Measurements from ENCODE around the gene SMS.
A peak's percentile ranks its signal among the peaks of the same experiment; 100 is the strongest.

SMS gene

GRCh38 chrX:22021751-22022324 is 81.3 kb downstream of the SMS start:
- Mint-ChIP-seq H3K4me1 (peaks cover 4% of the 10 kb centered on the region in 2 donors), H3K27me3 (no peaks in the 10 kb centered on the region), H3K27ac (no peak overlapping the region), H3K36me3 (peaks cover 0 to 2% of the 10 kb centered on the region in 2 donors), H3K4me3 (no peak overlapping the region), H3K9me3 (no peaks in the 10 kb centered on the region)
- ATAC-seq (replicated peaks) (no peak), DNase-seq (no peak)

- H3K4me1 Mint-ChIP-seq = peaks cover 6 to 21% of the 10 kb centered on the region in 2 donors
- H3K4me3 Mint-ChIP-seq = no peak overlapping the region
- peaks cover 0 to 2% of the 10 kb centered on the region in 2 donors for H3K36me3 Mint-ChIP-seq
- H3K9me3 Mint-ChIP-seq = no peaks in the 10 kb centered on the region
- no peaks in the 10 kb centered on the region for H3K27me3 Mint-ChIP-seq
- DNase-seq = no peak
- ATAC-seq (replicated peaks) = no peak
- no peak overlapping the region for H3K27ac Mint-ChIP-seq
Observed at GRCh38 chrX:22024577-22024976, 84.1 kb downstream of the SMS start.

GRCh38 chrX:22025751-22026150 is 85.2 kb downstream of the SMS start:
- Mint-ChIP-seq H3K9me3 (no peaks in the 10 kb centered on the region), H3K4me3 (no peak overlapping the region), H3K4me1 (peaks cover 8 to 24% of the 10 kb centered on the region in 2 donors), H3K27me3 (no peaks in the 10 kb centered on the region), H3K36me3 (peaks cover 0 to 2% of the 10 kb centered on the region in 2 donors), H3K27ac (no peak overlapping the region)
- no peak for DNase-seq
- ATAC-seq (replicated peaks) = no peak

GRCh38 chrX:22026731-22027130 is 86.2 kb downstream of the SMS start:
- DNase-seq = no peak
- no peak overlapping the region for H3K27ac Mint-ChIP-seq
- no peaks in the 10 kb centered on the region for H3K36me3 Mint-ChIP-seq
- no peak overlapping the region for H3K4me3 Mint-ChIP-seq
- no peaks in the 10 kb centered on the region for H3K27me3 Mint-ChIP-seq
- no peaks in the 10 kb centered on the region for H3K9me3 Mint-ChIP-seq
- ATAC-seq (replicated peaks) = no peak
- peaks cover 8 to 26% of the 10 kb centered on the region in 2 donors for H3K4me1 Mint-ChIP-seq

GRCh38 chrX:22032084-22032483 is 91.6 kb downstream of the SMS start, which contains the start of gene PHEX:
PHEX (plus strand) TSS chrX:22032325; CDS start chrX:22033006, 681 bp downstream.
- no peaks in the 10 kb centered on the region for H3K9me3 Mint-ChIP-seq
- H3K27me3 Mint-ChIP-seq = no peaks in the 10 kb centered on the region
- ATAC-seq (replicated peaks) = peak; percentile 52 to 54
- H3K36me3 Mint-ChIP-seq = no peaks in the 10 kb centered on the region
- H3K27ac Mint-ChIP-seq = peak within 1 kb of the TSS; percentile 60
- no peak for DNase-seq
- H3K4me3 Mint-ChIP-seq = peak within 1 kb of the TSS; percentile 23 to 78
- H3K4me1 Mint-ChIP-seq = peaks cover 8 to 38% of the 10 kb centered on the region in 2 donors

- Mint-ChIP-seq H3K27me3 (no peaks in the 10 kb centered on the region), H3K36me3 (no peaks in the 10 kb centered on the region)
Observed at GRCh38 chrX:22032506-22032905, 92.0 kb downstream of the SMS start.

GRCh38 chrX:22033818-22034217 is 93.3 kb downstream of the SMS start:
- no peaks in the 10 kb centered on the region for H3K27me3 Mint-ChIP-seq
- H3K27ac Mint-ChIP-seq = no peak overlapping the region
- peaks cover 11 to 39% of the 10 kb centered on the region in 2 donors for H3K4me1 Mint-ChIP-seq
- DNase-seq (no peak), ATAC-seq (replicated peaks) (no peak)
- peak overlapping the region in 1 of 2 donors; percentile 78 for H3K4me3 Mint-ChIP-seq
- no peaks in the 10 kb centered on the region for H3K9me3 Mint-ChIP-seq
- H3K36me3 Mint-ChIP-seq = peaks cover 3% of the 10 kb centered on the region in 2 donors

More at GRCh38 chrX:22032506-22032905, 92.0 kb downstream of the SMS start:
- DNase-seq = no peak
- Mint-ChIP-seq H3K9me3 (no peaks in the 10 kb centered on the region), H3K4me3 (peak overlapping the region; percentile 23 to 78), H3K27ac (peak overlapping the region; percentile 60), H3K4me1 (peaks cover 11 to 38% of the 10 kb centered on the region in 2 donors)
- no peak for ATAC-seq (replicated peaks)

GRCh38 chrX:22035236-22035635 is 94.7 kb downstream of the SMS start:
- Mint-ChIP-seq H3K27me3 (no peaks in the 10 kb centered on the region), H3K27ac (no peak overlapping the region), H3K4me1 (peaks cover 5 to 39% of the 10 kb centered on the region in 2 donors), H3K9me3 (no peaks in the 10 kb centered on the region), H3K36me3 (peaks cover 3 to 9% of the 10 kb centered on the region in 2 donors), H3K4me3 (peak overlapping the region in 1 of 2 donors; percentile 64)
- ATAC-seq (replicated peaks) (no peak), DNase-seq (no peak)

GRCh38 chrX:22037225-22037624 is 96.7 kb downstream of the SMS start:
- Mint-ChIP-seq H3K27ac (no peak overlapping the region), H3K4me3 (peak overlapping the region in 1 of 2 donors; percentile 57), H3K9me3 (no peaks in the 10 kb centered on the region), H3K27me3 (no peaks in the 10 kb centered on the region), H3K4me1 (peaks cover 4 to 45% of the 10 kb centered on the region in 2 donors), H3K36me3 (peaks cover 3 to 17% of the 10 kb centered on the region in 2 donors)
- DNase-seq (no peak), ATAC-seq (replicated peaks) (peak; percentile 57 to 65)

- H3K4me3 Mint-ChIP-seq = peak overlapping the region in 1 of 2 donors; percentile 47
Observed at GRCh38 chrX:22037911-22038537, 97.5 kb downstream of the SMS start.

GRCh38 chrX:22039541-22039940 is 99.0 kb downstream of the SMS start:
- H3K27ac Mint-ChIP-seq = no peak overlapping the region
- H3K4me3 Mint-ChIP-seq = no peak overlapping the region
- DNase-seq (no peak), ATAC-seq (replicated peaks) (no peak)
- peaks cover 3 to 17% of the 10 kb centered on the region in 2 donors for H3K36me3 Mint-ChIP-seq
- H3K4me1 Mint-ChIP-seq = peaks cover 3 to 39% of the 10 kb centered on the region in 2 donors
- no peaks in the 10 kb centered on the region for H3K9me3 Mint-ChIP-seq
- no peaks in the 10 kb centered on the region for H3K27me3 Mint-ChIP-seq

More at GRCh38 chrX:22037911-22038537, 97.5 kb downstream of the SMS start:
- ATAC-seq (replicated peaks) (no peak), DNase-seq (no peak)
- H3K27me3 Mint-ChIP-seq = no peaks in the 10 kb centered on the region
- peaks cover 3 to 17% of the 10 kb centered on the region in 2 donors for H3K36me3 Mint-ChIP-seq
- H3K9me3 Mint-ChIP-seq = no peaks in the 10 kb centered on the region
- peaks cover 3 to 39% of the 10 kb centered on the region in 2 donors for H3K4me1 Mint-ChIP-seq
- no peak overlapping the region for H3K27ac Mint-ChIP-seq

GRCh38 chrX:22040184-22040583 is 99.7 kb downstream of the SMS start:
- Mint-ChIP-seq H3K36me3 (peaks cover 3 to 17% of the 10 kb centered on the region in 2 donors), H3K4me1 (peaks cover 3 to 34% of the 10 kb centered on the region in 2 donors), H3K27me3 (no peaks in the 10 kb centered on the region), H3K4me3 (peak overlapping the region in 1 of 2 donors; percentile 1), H3K9me3 (no peaks in the 10 kb centered on the region), H3K27ac (no peak overlapping the region)
- no peak for DNase-seq
- ATAC-seq (replicated peaks) = no peak

- Mint-ChIP-seq H3K9me3 (no peaks in the 10 kb centered on the region), H3K36me3 (peaks cover 3 to 20% of the 10 kb centered on the region in 2 donors), H3K27me3 (no peaks in the 10 kb centered on the region), H3K4me3 (no peak overlapping the region), H3K27ac (no peak overlapping the region), H3K4me1 (peaks cover 3 to 32% of the 10 kb centered on the region in 2 donors)
- DNase-seq (no peak), ATAC-seq (replicated peaks) (no peak)
Observed at GRCh38 chrX:22041907-22042530, 101.5 kb downstream of the SMS start.

- no peaks in the 10 kb centered on the region for H3K27me3 Mint-ChIP-seq
- H3K4me1 Mint-ChIP-seq = peaks cover 0 to 21% of the 10 kb centered on the region in 2 donors
- no peak overlapping the region for H3K4me3 Mint-ChIP-seq
- no peak for DNase-seq
- no peak overlapping the region for H3K27ac Mint-ChIP-seq
- H3K36me3 Mint-ChIP-seq = peaks cover 0 to 17% of the 10 kb centered on the region in 2 donors
- no peak for ATAC-seq (replicated peaks)
- no peaks in the 10 kb centered on the region for H3K9me3 Mint-ChIP-seq
Observed at GRCh38 chrX:22043872-22044271, 103.4 kb downstream of the SMS start.

All from stimulated activated naive B cell treated with anti-CD40 and anti-IgM and Interleukin-4, amounts not matched to agents 10 μg/mL and 1 μg/mL and 100 μg/mL, for 72 hours (primary cell).